ENCODE results near the gene SSR1. TPM values are rescaled to one million over a fixed set of nuclear protein-coding genes. Genes with fewer than 3 reads are reported as not detected.

The SSR1 gene
- total RNA-seq, 1 donor from 2014 or later: 150 TPM

DNA sequence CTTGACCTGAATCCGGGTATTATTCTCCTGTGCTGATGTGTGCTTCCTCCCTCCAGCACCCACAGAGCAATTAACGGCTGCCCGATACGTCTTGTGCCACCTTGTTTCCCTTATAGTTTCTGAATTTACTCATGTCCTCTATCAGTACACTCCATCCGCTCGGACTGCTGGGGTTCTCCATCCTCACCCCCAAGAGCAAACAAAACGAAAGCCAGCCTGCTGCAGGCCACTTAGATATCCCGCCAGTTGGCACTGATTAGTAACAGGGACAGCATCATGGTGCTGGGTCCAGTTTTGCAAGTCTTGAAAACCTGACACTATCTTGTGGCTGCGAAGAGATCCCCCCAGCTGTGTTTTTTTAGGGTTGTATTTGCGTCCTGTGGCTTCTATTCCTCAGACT is 71.8 kb downstream of the SSR1 start:
- DNase-seq (ENCODE audit: low spot score): no peak

DNA sequence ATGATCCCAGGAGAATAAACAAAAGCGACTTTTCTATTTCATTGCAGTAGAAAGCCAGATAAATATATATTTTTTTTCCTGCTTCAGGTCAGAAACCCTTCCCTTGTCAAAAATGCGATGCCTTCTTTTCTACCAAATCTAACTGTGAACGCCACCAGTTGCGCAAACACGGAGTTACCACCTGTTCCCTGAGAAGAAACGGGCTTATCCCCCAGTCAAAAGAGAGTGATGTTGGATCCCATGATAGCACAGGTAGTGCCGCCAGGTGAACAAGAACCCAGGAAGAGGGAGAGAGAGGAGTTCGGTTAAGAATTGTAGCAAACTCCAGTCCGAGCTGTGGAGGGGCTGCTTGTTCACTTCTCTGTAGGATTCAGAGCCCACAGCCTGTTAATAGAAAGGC is 72.6 kb downstream of the SSR1 start:
- no peak for DNase-seq (ENCODE audit: low spot score)

DNA sequence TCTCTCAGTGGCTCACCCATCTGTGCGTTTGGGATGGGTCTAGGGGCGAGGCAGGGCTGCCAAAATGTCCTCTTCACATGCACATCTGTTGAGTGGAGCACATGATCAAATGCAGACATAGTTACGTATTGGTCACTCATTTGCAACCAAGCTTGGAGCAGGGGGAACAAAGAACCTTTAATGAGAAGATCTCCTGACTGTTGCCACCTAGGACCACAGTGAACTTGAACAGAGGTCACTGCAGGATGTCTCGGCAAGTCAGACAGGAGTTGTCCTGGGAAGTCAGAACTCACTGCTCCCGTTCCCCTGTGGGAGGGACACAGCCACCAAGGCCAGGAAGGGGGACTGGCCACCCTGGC is 73.4 kb downstream of the SSR1 start:
- DNase-seq (ENCODE audit: low spot score): no peak

DNA sequence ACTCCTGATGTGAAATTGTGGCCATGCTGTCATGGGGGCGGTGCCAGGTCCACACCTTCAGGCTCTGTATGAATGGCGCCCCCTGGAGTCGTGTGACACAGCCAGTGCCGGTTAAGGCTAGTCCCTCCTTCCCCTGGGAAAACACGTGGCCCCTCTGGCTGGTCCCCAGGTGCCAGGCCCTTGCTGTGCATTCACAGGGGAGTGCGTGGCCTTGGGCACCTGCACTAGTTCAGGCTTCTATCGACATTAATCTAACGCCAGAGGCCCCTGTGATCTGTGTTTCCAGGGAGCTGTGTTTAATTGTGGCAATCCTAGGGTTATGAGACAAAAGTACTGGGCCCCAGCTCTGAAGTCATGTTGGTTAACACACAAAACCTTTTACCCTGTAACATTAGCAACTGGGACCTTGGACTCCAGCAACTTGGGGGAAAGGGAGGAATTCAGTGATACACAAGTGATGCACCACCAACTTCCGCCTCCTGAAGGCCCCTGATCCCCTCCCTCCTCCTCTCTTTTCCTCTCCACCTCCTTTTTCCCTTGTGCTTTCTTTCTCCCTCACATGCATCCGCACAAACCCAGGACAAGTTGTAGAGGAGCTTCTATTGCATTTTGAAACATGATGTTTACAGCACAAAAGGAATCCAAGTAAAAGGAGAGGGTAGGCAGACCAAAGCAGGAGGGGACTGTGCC is 74.0 kb downstream of the SSR1 start:
- no peak for DNase-seq (ENCODE audit: low spot score)

DNA sequence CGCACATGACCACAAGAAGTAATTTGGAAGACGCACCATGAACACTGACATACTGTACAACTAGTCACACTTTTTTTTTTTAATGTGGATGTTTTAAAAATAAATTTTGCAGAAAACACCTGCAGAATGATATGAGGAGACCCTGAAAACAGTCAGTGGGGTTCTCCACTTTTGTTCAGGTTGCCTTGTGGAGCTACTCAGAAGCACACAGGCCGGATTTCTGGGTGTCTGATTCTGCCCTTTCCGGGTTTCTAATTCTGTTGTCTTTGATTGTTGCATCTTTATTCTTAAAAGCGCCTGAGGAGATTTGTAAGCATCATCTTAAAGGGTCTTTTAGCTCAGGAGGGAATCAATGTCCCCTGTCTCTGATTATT is 74.5 kb downstream of the SSR1 start:
- DNase-seq (ENCODE audit: low spot score): no peak

DNA sequence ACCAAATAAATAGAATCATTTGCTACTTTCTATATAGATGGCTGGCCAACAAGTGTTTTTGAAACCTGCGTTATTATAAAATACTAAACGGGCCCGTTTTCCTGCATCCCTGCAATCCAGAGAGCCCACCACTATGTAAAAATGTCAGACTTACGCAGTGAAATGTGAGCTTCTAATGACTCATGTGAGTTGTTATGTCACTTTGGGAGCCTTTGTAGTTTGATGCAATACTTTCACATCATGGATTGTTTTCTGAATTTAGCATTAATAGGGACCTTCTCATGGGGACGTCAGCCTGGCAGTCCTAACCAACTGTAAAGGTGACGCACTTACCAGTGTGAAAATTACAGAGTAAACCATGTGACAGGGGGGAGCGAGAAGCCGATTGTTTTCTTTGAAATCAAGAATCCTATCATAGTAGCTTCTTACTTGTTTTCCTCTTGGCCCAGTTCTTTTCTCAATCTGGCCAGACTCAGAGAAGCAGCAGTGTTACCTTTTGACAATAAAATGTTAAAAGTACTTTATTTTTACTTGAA is 75.3 kb downstream of the SSR1 start:
- no peak for DNase-seq (ENCODE audit: low spot score)

DNA sequence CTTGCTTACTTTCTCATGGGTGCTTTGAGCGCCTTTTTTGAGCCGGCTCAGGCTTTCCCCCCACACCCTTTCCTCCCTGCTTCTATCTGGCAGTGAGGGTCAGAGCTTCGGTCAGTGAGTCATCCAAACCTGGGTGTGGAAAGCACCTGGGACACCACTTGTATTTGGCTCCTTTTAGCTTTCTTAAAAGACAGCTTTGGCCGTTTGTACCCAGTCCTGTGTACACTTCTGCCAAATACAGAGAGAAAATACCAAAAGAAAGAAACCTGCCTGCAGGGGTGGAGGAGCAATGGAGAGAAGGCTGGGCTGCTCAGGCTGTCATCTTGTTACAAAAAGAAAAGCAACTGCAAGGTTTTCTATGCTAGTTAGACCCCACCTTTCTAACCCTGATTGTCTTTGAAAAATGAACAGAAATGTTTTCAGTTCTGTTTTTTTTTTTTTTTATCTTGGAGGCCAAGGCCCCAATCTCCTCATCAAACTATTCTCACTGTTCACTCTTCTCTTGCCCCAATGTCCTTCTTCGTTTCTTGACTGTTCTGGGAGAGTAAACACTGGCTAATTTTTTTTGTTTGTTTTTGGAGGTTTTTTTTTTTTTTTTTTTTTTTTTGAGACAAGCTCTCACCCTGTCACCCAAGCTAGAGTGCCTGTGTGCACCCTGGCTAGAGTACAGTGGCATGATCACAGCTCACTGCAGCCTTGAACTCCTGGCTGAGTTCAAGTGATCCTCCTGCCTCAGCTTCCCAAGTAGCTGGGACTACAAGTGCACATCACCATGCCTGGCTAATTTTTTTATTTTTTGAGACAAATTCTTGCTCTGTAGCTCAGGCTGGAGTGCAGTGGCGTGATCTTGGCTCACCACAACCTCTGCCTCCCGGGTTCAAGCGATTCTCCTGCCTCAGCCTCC is 76.4 kb downstream of the SSR1 start:
- no peak for DNase-seq (ENCODE audit: low spot score)

DNA sequence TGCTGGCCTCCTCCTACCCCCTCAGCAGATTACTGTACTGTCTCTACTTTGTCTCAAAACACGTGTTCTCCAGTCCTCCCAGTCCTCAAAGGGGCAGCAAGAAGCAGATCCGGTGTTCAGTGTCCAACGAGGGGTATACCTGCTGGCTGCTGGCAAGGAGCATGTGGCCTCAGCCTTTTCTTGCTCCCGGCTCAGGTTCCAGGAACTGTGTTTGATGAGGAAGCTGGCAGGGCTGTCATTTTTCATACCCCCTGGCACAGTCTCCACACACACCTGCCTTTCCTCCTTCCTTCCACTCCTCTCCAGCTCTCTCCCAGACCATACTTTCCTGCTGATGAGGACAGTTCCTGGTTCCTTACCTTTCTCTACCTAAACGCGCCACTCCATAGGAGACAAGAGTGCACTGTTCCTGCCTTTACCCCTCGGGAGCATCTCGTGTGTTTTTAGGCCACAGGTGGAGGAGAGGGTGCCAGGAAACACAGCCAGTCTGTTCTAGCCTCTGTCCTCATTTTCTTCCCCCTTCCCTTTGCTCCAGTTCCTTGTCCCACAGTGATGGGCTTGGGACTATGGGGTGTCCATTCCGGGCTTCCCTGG is 77.2 kb downstream of the SSR1 start:
- no peak for DNase-seq (ENCODE audit: low spot score)

DNA sequence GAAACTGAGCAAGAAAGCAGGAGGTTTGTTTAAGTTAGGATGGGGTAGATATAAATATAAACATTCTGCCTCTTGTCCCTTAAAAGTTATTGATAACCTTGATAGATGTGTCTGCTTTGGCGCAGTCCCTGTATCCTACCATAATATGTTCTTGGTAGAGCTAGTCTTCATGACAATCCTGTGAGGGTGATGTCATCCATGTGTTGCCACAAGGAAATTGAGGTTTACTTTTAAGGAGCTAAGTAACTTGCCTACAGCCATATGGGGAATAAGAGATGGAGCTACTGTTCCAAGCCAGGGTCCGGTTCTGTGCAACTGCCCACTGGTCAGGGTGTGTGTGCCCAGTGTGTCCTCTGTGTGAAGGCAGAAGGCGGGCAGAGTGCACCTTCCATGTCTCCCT is 78.5 kb downstream of the SSR1 start:
- no peak for DNase-seq (ENCODE audit: low spot score)

DNA sequence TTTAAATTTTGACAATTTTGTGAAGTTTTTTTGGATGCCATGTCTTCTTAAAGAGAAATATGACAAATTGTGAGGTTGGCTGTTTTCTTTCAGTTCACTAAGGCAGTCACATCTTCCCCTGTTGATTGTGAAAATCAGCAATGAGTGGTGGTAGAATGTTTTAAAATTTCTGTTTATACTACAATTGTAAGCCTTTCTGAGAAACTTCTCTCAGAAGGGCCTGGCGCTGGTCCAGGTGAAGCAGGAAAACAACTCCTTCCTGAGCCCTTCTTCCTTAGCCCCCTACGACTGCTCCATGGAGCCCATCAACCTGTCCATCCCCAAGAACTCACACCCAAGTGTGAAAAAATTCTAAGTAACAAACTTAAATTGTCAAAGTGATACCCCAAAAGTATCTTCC is 80.6 kb downstream of the SSR1 start:
- DNase-seq (ENCODE audit: low spot score): no peak

DNA sequence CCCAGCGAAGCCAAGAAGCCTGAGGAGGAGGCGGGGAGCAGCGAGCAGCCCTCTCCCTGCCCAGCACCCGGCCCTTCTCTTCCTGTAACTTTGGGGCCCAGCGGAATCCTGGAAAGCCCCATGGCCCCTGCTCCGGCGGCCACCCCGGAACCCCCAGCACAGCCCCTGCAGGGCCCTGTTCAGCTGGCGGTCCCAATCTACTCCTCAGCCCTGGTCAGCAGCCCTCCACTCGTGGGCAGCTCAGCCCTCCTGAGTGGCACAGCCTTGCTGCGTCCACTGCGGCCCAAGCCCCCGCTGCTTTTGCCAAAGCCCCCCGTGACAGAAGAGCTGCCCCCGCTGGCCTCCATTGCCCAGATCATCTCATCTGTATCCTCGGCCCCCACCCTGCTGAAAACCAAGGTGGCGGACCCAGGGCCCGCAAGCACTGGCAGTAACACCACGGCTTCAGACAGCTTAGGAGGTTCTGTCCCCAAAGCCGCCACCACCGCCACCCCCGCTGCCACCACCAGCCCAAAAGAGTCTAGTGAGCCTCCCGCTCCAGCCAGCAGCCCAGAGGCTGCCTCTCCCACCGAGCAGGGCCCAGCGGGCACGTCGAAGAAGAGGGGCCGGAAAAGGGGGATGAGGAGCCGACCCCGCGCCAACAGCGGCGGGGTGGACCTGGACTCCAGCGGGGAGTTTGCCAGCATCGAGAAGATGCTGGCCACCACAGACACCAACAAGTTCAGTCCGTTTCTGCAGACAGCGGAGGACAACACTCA is 81.9 kb downstream of the SSR1 start:
- no peak for DNase-seq (ENCODE audit: low spot score)

DNA sequence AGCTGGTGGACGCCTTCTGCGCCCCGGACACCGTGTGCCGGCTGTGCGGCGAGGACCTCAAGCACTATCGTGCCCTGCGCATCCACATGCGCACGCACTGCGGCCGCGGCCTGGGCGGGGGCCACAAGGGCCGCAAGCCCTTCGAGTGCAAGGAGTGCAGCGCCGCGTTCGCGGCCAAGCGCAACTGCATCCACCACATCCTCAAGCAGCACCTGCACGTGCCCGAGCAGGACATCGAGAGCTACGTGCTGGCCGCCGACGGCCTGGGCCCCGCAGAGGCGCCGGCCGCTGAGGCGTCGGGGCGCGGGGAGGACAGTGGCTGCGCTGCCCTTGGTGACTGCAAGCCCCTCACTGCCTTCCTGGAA is 82.7 kb downstream of the SSR1 start:
- DNase-seq (ENCODE audit: low spot score): no peak

DNA sequence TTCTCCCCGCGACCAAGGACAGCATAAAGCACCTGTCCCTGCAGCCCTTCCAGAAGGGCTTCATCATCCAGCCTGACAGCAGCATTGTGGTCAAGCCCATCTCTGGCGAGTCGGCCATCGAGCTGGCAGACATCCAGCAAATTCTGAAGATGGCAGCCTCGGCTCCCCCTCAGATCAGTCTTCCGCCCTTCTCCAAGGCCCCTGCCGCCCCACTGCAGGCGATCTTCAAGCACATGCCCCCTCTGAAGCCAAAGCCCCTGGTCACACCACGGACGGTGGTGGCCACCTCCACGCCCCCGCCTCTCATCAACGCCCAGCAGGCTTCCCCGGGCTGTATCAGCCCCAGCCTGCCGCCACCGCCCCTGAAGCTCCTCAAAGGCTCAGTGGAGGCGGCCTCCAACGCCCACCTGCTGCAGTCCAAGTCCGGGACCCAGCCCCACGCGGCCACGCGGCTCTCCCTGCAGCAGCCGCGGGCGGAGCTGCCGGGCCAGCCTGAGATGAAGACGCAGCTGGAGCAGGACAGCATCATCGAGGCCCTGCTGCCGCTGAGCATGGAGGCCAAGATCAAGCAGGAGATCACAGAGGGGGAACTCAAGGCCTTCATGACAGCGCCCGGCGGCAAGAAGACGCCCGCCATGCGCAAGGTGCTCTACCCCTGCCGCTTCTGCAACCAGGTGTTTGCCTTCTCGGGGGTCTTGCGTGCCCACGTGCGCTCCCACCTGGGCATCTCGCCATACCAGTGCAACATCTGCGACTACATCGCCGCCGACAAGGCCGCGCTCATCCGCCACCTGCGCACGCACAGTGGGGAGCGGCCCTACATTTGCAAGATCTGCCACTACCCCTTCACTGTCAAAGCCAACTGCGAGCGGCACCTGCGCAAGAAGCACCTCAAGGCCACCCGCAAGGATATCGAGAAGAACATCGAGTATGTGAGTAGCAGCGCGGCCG is 83.3 kb downstream of the SSR1 start:
- no peak for DNase-seq (ENCODE audit: low spot score)

DNA sequence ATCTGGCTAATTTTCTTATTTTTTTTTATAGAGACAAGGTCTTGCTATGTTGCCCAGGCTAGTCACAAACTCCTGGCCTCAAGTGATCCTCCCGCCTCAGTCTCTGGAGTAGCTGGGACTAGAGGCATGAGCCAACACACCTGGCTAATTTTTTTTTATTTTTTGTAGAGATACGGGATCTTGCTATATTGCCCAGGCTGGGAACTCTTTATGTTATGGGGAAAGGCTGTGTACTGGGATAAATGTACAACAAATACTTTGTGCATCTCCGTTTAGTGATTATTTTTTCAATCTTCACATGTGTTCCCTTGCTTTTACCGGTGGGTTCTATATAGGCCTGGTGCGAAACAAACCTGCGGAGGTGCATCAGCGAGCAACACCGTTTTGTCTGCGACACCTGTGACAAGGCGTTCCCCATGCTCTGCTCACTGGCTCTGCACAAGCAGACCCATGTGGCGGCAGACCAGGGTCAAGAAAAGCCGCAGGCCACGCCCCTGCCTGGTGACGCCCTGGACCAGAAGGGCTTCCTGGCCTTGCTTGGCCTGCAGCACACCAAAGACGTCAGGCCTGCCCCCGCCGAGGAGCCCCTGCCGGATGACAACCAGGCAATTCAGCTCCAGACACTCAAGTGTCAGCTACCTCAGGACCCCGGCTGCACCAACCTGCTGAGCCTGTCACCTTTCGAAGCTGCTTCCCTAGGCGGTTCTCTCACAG is 84.2 kb downstream of the SSR1 start:
- no peak for DNase-seq (ENCODE audit: low spot score)

DNA sequence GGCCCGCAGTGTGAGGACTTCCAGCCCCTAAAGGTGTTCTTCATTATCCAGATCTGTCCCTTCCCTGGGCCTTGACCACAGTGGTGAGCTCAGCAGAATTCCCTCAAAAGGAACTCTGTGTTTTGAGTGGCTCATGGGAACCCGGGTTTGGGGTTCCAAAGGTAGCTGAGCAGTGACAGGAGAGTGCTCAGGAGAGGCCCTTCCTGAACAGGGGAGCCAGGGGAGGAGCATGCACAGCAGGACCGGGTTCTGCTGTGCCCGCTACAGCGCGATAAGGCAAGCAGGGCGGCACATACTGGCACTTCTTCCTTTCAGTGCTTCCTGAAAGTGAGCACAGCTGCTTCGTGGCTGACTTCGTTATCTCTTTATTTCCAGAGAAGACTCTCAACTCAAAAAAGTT is 88.3 kb downstream of the SSR1 start:
- DNase-seq (ENCODE audit: low spot score): no peak

DNA sequence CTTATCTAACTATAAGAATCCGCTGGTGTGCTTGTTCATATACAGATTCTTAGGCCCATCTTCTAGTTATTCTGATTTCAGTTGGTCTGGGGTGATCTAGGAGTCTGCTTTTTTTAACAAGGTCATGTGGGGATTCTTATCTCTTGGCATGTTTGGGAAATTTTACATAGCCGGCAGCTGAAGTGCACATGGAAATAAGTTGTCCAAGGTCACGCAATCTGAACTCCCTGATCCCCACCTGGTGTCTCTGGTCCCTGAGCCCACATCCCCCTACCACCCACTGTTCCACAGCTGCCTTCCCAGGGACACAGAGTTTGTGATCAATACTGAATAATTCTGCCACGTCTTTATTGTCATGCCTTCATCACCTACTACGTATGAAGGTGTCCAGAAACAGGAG is 90.8 kb downstream of the SSR1 start:
- no peak for DNase-seq (ENCODE audit: low spot score)

DNA sequence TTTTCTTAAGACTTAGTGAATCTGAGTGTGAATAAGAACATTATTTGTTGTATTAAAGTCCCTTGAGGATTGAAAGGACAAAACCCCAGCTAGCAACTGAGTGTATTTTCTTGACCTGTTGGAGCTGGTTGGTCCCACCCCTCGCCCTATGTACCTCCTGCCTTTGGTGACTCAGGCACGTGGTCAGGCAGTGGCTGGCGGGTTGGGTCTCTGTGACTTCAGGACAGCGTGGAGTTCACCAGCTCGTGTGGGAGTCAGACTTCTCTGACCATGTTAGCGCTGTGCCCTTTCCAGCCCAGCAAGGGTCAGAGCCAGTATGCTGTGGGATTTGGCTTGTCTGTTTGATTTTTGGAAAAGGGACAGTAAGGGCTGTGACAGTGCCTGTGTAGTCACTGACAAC is 93.7 kb downstream of the SSR1 start:
- DNase-seq (ENCODE audit: low spot score): no peak

DNA sequence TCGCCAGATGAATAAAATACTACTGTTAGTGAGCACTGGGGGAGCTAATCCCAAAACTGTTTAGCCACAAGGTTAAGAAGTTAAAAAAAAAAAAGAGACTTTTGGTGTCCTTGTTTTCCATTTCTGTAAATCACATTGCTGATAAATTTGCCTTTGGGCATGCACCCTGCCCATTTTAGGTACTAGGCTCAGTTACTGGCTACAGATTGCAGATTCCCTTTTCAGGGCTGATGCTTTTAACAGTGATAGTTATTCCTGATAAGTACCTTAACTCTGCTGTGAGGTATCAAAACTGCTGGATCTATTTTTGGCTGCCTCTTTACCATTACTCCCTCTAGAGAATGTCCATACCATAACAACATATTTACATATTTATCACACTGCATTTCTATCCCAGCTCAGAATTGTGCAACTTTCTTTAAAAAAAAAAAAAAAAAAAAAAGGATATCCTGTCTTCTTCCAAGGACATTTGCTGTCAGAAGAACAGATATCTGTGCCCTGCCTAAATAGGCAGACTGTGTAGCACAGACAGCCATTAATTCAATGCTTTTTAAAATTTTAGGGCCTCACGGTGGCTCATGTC is 94.5 kb downstream of the SSR1 start:
- DNase-seq (ENCODE audit: low spot score): no peak

All from mesenteric fat pad (tissue), 1 donor.